GM18951 (cell line): ENCODE results near the gene SUPT3H.
"Not testable (repeated sequence)": the region's sequence is repeated elsewhere in the genome, so short reads cannot be mapped to it uniquely, and the experiment has no call there.

Experiments used
- POLR2A ChIP-seq: IDR thresholded peaks from 4 replicates; pipeline ENCODE4 v1.6.1; 2011; ENCODE audit warnings: mild to moderate bottlenecking; ENCODE audit not compliant: insufficient read length, insufficient read depth; ENCODE audit errors: extremely low read depth
- in situ Hi-C: fragments of 300-500 bp; cut with MboI; formaldehyde crosslinking; loops from one replicate; pipeline ENCODE4 v1.12.0; 2022; ENCODE audit warnings: low sequenced_read_pairs, mixed read lengths, inconsistent platforms; ENCODE audit not compliant: unreplicated experiment

Gene SUPT3H

GRCh38 chr6:45073771-45074170, 304.0 kb downstream of the SUPT3H start:
- in situ Hi-C loops: no loop called here
- no peak for TF ChIP-seq POLR2A

GRCh38 chr6:45072673-45073072, 305.1 kb downstream of the SUPT3H start:
- no peak for TF ChIP-seq POLR2A
- in situ Hi-C loops: no loop called here

GRCh38 chr6:45072016-45072415, 305.7 kb downstream of the SUPT3H start:
- no peak for TF ChIP-seq POLR2A
- in situ Hi-C loops: no loop called here

- TF ChIP-seq POLR2A: no peak
- in situ Hi-C loops: no loop called here
These were observed 308.6 kb downstream of the SUPT3H start for GRCh38 chr6:45069091-45069490.

GRCh38 chr6:45067446-45067845, 310.3 kb downstream of the SUPT3H start:
- in situ Hi-C loops: not testable (repeated sequence)

- in situ Hi-C loops: not testable (repeated sequence)
These were observed 315.1 kb downstream of the SUPT3H start for GRCh38 chr6:45062659-45063058.

- in situ Hi-C loops: no loop called here
- TF ChIP-seq POLR2A: no peak
These were observed 320.0 kb downstream of the SUPT3H start for GRCh38 chr6:45057711-45058110.

- in situ Hi-C loops: no loop called here
- TF ChIP-seq POLR2A: no peak
These were observed 323.1 kb downstream of the SUPT3H start for GRCh38 chr6:45054610-45055009.

- in situ Hi-C loops: no loop called here
- TF ChIP-seq POLR2A: no peak
These were observed 325.4 kb downstream of the SUPT3H start for GRCh38 chr6:45052325-45052724.

GRCh38 chr6:45049188-45049843, 328.4 kb downstream of the SUPT3H start:
- in situ Hi-C loops: no loop called here
- no peak for TF ChIP-seq POLR2A

- TF ChIP-seq POLR2A: no peak
- in situ Hi-C loops: no loop called here
These were observed 330.2 kb downstream of the SUPT3H start for GRCh38 chr6:45047573-45047972.

GRCh38 chr6:45045253-45045601, 332.5 kb downstream of the SUPT3H start:
- TF ChIP-seq POLR2A: no peak
- in situ Hi-C loops: no loop called here

GRCh38 chr6:45044510-45045252, 333.1 kb downstream of the SUPT3H start:
- in situ Hi-C loops: no loop called here
- TF ChIP-seq POLR2A: no peak

GRCh38 chr6:45044086-45044485, 333.6 kb downstream of the SUPT3H start:
- no peak for TF ChIP-seq POLR2A
- in situ Hi-C loops: no loop called here

- in situ Hi-C loops: not testable (repeated sequence)
These were observed 335.1 kb downstream of the SUPT3H start for GRCh38 chr6:45042673-45043072.
